Activated CD8-positive, alpha-beta T cell treated with anti-CD3 and anti-CD28 coated beads for 36 hours (primary cell): ENCODE results near the gene NLK. TPM values are rescaled to one million over a fixed set of nuclear protein-coding genes. Genes with fewer than 3 reads are reported as not detected.

Source experiments
- ATAC-seq: fragments of 200-7000 bp; cut with Tn5 transposase; one replicate; pipeline ENCODE4 v1.10.0; 2021; ENCODE audit warnings: mild to moderate bottlenecking, moderate library complexity
- CTCF ChIA-PET: fragments of 350-600 bp; sonication (Branson Sonifier 250); formaldehyde crosslinking; loops from one replicate; lab custom pipeline; 2021; ENCODE audit warnings: antibody characterized with exemption; lab: Charles Lee
- POLR2A ChIA-PET: fragments of 350-600 bp; sonication (Branson Sonifier 250); formaldehyde crosslinking; loops from one replicate; lab custom pipeline; 2021; ENCODE audit warnings: antibody characterized with exemption; lab: Charles Lee
- DNase-seq: peaks from one replicate; pipeline ENCODE4 v3.0.0-alpha.2; 2020
- H3K27ac Mint-ChIP-seq: one replicate; pipeline ENCODE4 v1.8.0; 2021; ENCODE audit warnings: mild to moderate bottlenecking, mixed read lengths
- H3K27me3 Mint-ChIP-seq: one replicate; pipeline ENCODE4 v1.8.0; 2021; ENCODE audit warnings: mixed read lengths
- H3K36me3 Mint-ChIP-seq: one replicate; pipeline ENCODE4 v1.8.0; 2021; ENCODE audit warnings: low read depth, mixed read lengths
- H3K4me1 Mint-ChIP-seq: one replicate; pipeline ENCODE4 v1.8.0; 2021; ENCODE audit warnings: low read depth, mixed read lengths
- H3K4me3 Mint-ChIP-seq: one replicate; pipeline ENCODE4 v1.8.0; 2021; ENCODE audit warnings: mild to moderate bottlenecking, moderate library complexity, mixed read lengths
- H3K9me3 Mint-ChIP-seq: one replicate; pipeline ENCODE4 v1.8.0; 2021; ENCODE audit warnings: mixed read lengths
- intact Hi-C: fragments of 100-400 bp; cut with micrococcal nuclease; formaldehyde crosslinking; loops from one replicate; pipeline ENCODE4 v1.10.0; 2022
- total RNA-seq, 2 experiments: library from RNA; stranded (reverse); gene quantifications; one replicate each; pipeline ENCODE4 v1.2.3, GENCODE V29; 2021
- TF ChIP-seq, protein P1 (sequence below): fragments of 200-600 bp; IDR thresholded peaks from one replicate; pipeline ENCODE4 v1.8.0; 2022; ENCODE audit warnings: antibody characterized with exemption, mild to moderate bottlenecking

Gene NLK
- total RNA-seq, 2 experiments from 2014 or later, result 7.3 to 7.8 TPM

DNA sequence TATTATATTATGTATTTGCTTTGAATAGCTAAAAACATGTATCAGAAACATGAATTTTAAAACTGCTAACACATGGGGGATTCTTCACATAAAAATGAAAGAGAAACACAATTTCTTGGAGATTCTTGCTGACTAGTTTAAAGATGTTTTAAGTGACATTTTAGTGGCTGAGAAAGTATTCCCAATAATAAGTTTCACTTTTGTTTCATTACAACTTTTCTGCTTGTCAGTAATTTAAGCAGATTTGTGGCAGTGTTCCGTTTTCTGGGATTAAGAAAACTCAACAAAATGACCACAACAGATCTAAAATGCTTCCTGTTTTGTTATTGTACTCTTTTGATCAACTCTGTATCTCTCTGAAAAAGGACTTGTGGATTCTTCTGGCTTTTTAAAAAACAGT lies 75.9 kb downstream of the NLK start:
- ATAC-seq, result no peak
- Mint-ChIP-seq H3K27ac (peak overlapping the region; percentile 74), H3K27me3 (no peaks in the 10 kb centered on the region), H3K9me3 (no peaks in the 10 kb centered on the region), H3K4me1 (peaks cover 24% of the 10 kb centered on the region), H3K4me3 (peak overlapping the region; percentile 53), H3K36me3 (peaks cover 4% of the 10 kb centered on the region)
- POLR2A ChIA-PET, result no interaction called here
- no peak for DNase-seq
- TF ChIP-seq, protein P1, sequence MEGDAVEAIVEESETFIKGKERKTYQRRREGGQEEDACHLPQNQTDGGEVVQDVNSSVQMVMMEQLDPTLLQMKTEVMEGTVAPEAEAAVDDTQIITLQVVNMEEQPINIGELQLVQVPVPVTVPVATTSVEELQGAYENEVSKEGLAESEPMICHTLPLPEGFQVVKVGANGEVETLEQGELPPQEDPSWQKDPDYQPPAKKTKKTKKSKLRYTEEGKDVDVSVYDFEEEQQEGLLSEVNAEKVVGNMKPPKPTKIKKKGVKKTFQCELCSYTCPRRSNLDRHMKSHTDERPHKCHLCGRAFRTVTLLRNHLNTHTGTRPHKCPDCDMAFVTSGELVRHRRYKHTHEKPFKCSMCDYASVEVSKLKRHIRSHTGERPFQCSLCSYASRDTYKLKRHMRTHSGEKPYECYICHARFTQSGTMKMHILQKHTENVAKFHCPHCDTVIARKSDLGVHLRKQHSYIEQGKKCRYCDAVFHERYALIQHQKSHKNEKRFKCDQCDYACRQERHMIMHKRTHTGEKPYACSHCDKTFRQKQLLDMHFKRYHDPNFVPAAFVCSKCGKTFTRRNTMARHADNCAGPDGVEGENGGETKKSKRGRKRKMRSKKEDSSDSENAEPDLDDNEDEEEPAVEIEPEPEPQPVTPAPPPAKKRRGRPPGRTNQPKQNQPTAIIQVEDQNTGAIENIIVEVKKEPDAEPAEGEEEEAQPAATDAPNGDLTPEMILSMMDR, result no peak
- intact Hi-C loops, result no loop called here
- CTCF ChIA-PET, result no interaction called here

DNA sequence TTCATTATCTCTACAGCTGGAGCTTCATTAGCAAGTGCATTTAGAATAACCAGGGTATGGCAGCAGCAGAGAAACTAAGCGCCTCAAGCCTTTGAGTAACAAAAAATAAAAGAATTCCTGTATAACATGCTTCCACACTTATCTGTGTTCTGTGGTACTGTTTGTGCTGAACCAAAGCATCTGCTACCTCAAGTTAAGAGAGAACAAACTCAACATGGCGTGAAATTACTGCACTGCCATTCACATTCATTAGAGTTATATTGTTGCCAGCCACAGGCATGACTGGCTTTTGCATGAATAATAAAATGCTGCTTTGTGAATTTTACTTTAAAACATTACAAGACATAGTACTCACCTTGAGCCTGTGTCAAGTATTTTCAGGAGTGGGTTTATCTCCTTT lies 76.6 kb downstream of the NLK start:
- DNase-seq, result no peak
- no peak overlapping the region for H3K27ac Mint-ChIP-seq
- H3K27me3 Mint-ChIP-seq, result no peaks in the 10 kb centered on the region
- no peak overlapping the region for H3K4me3 Mint-ChIP-seq
- H3K36me3 Mint-ChIP-seq, result peaks cover 4% of the 10 kb centered on the region
- ChIA-PET POLR2A (no interaction called here), CTCF (no interaction called here)
- intact Hi-C loops, result no loop called here
- H3K9me3 Mint-ChIP-seq, result no peaks in the 10 kb centered on the region
- TF ChIP-seq, protein P1, result no peak
- ATAC-seq, result no peak
- H3K4me1 Mint-ChIP-seq, result peaks cover 24% of the 10 kb centered on the region

DNA sequence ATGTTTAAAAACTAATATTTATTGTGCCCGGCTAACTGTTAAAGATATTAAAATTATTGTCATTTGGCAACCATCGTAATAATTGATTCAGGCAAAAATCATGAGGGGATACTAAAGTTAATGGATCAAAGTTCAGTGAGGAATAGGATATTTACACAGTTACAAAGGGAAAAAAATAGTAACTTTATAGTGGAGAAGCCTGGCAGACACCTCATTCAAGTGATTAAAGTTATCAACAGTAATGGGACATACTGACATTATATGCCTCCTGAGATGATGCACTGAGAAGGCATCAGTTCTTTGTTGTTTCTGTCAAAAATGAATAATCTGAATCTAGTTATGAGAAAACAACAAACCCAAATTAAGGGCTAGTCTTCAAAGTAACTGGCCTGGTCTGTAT lies 77.1 kb downstream of the NLK start:
- POLR2A ChIA-PET, result no interaction called here
- peaks cover 4% of the 10 kb centered on the region for H3K36me3 Mint-ChIP-seq

DNA sequence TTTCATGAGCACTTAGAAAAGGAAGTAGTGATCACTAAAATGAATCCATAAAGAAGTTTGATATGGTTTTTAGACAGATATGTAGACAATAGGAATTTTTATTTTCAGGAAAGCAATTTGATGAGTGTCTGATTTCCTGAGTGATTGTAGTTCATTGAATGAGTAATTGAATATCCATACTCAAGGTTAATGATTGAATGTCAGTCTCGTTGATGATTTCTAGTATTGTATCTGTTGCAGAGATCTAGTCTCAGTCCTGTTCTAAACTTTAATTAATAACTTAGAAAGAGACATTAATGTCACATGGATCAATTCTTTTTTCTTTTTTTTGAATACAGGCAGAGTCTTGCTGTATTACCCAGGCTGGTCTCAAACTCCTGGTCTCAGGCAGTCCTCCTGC lies 78.3 kb downstream of the NLK start:
- intact Hi-C loops, result no loop called here
- Mint-ChIP-seq H3K4me3 (no peak overlapping the region), H3K27ac (no peak overlapping the region), H3K4me1 (peaks cover 24% of the 10 kb centered on the region), H3K36me3 (peaks cover 4% of the 10 kb centered on the region), H3K27me3 (no peaks in the 10 kb centered on the region), H3K9me3 (no peaks in the 10 kb centered on the region)
- POLR2A ChIA-PET, result no interaction called here
- ATAC-seq, result no peak
- CTCF ChIA-PET, result no interaction called here
- no peak for DNase-seq
- TF ChIP-seq, protein P1, result no peak

More for the DNA sequence above, 77.1 kb downstream of the NLK start:
- DNase-seq (no peak), ATAC-seq (no peak)
- peaks cover 24% of the 10 kb centered on the region for H3K4me1 Mint-ChIP-seq
- CTCF ChIA-PET, result no interaction called here
- H3K9me3 Mint-ChIP-seq, result no peaks in the 10 kb centered on the region
- intact Hi-C loops, result no loop called here
- H3K27me3 Mint-ChIP-seq, result no peaks in the 10 kb centered on the region
- no peak overlapping the region for H3K27ac Mint-ChIP-seq
- no peak overlapping the region for H3K4me3 Mint-ChIP-seq
- TF ChIP-seq, protein P1, result no peak

DNA sequence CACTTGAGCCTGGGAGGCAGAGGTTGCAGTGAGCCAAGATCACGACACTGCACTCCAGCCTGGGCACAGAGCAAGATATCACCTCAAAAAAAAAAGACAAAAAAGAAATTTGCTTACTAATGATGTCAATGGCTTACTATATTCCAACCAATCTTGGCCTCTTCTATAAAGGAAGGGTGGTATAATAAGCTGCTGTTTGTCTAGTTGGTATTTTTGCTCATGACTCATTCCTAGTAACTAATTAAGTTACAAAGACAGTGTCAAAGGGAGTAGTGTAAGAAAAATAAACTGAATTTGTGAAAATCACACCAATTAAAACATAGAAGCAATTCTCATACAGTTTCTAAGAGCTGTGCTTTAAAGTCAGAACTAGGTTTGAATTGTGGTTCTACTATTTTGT lies 82.5 kb downstream of the NLK start:
- Mint-ChIP-seq H3K4me3 (no peak overlapping the region), H3K36me3 (peaks cover 2% of the 10 kb centered on the region), H3K27me3 (no peaks in the 10 kb centered on the region), H3K4me1 (no peaks in the 10 kb centered on the region), H3K9me3 (no peaks in the 10 kb centered on the region), H3K27ac (no peak overlapping the region)
- DNase-seq (no peak), ATAC-seq (no peak)
- POLR2A ChIA-PET, result no interaction called here
- intact Hi-C loops, result no loop called here
- TF ChIP-seq, protein P1, result no peak
- CTCF ChIA-PET, result interaction anchor here (1.7 kb wide), 1 partner anchor 126 kb away, joined by 4 read pairs; no protein-coding TSS in a partner anchor
